ENCODE data around the gene RELN. TPM values are rescaled to one million over a fixed set of nuclear protein-coding genes. Genes with fewer than 3 reads are reported as not detected.

Gene RELN
- total RNA-seq, 1 experiment from 2014 or later, result 0.20 TPM

- Histone ChIP-seq H3K27me3 (ENCODE audit: insufficient read depth, low read length) (0 out of 2 replicates have a peak, but pooled peaks cover 13% of the 10 kb centered on the region), H3K9ac (ENCODE audit: low read length) (no peak overlapping the region), H3K79me2 (ENCODE audit: insufficient read depth, low read length) (no peaks in the 10 kb centered on the region), H3K4me3 (replicated peaks in 1 of 2; ENCODE audit: low read depth in 1 of 2, low read length in 2 of 2) (no peak overlapping the region), H3K36me3 (ENCODE audit: control insufficient read depth in 1 of 2, insufficient read depth in 2 of 2, low read length in 2 of 2) (no peaks in the 10 kb centered on the region), H3K27ac (ENCODE audit: low read depth, low read length) (no peak overlapping the region), H3K9me2 (ENCODE audit: insufficient read depth) (no peaks in the 10 kb centered on the region), H3K9me3 (ENCODE audit: control insufficient read depth in 1 of 2, insufficient read depth in 1 of 2, low read depth in 1 of 2, low read length in 2 of 2) (no peaks in the 10 kb centered on the region), H2AFZ (ENCODE audit: low read depth, low read length, poor library complexity, severe bottlenecking) (no peak overlapping the region), H3K4me2 (ENCODE audit: low read length) (no peak overlapping the region), H4K20me1 (ENCODE audit: insufficient read depth) (no peaks in the 10 kb centered on the region; the same call in 1 of the 2 replicates), H3K4me1 (ENCODE audit: control insufficient read depth in 1 of 2, insufficient read depth in 2 of 2, low read length in 2 of 2) (no peaks in the 10 kb centered on the region)
- ChIA-PET RAD21 (ENCODE audit: low non-redundant PET in 1 of 2, low total read pairs in 2 of 2, uncharacterized antibody in 2 of 2, unreplicated experiment in 2 of 2) (no interaction called here), POLR2A (no interaction called here), CTCF (no interaction called here)
- TF ChIP-seq POLR2AphosphoS5 (IDR thresholded peaks at IDR 0.05; ENCODE audit: low read depth, low read length) (no peak), SRF (IDR thresholded peaks at IDR 0.05; ENCODE audit: low read depth) (no peak), MAX (IDR thresholded peaks at IDR 0.05) (no peak)
- ATAC-seq (no peak), DNase-seq (ENCODE audit: low read depth, low spot score) (no peak)
- no TSS peak for BruUV-seq (replicated peaks)
- intact Hi-C loops (cut with micrococcal nuclease), result no loop called here
These were observed 165.2 kb downstream of the RELN start for GRCh38 chr7:103824251-103824650.

- Histone ChIP-seq H2AFZ (ENCODE audit: low read depth, low read length, poor library complexity, severe bottlenecking) (no peak overlapping the region), H3K4me1 (ENCODE audit: control insufficient read depth in 1 of 2, insufficient read depth in 2 of 2, low read length in 2 of 2) (no peaks in the 10 kb centered on the region), H3K27me3 (ENCODE audit: insufficient read depth, low read length) (0 out of 2 replicates have a peak, but pooled peaks cover 4% of the 10 kb centered on the region), H3K9me3 (ENCODE audit: control insufficient read depth in 1 of 2, insufficient read depth in 1 of 2, low read depth in 1 of 2, low read length in 2 of 2) (no peaks in the 10 kb centered on the region), H4K20me1 (ENCODE audit: insufficient read depth) (no peaks in the 10 kb centered on the region; the same call in 1 of the 2 replicates), H3K36me3 (ENCODE audit: control insufficient read depth in 1 of 2, insufficient read depth in 2 of 2, low read length in 2 of 2) (no peaks in the 10 kb centered on the region), H3K9me2 (ENCODE audit: insufficient read depth) (no peaks in the 10 kb centered on the region), H3K9ac (ENCODE audit: low read length) (no peak overlapping the region), H3K79me2 (ENCODE audit: insufficient read depth, low read length) (no peaks in the 10 kb centered on the region), H3K4me2 (ENCODE audit: low read length) (no peak overlapping the region), H3K4me3 (replicated peaks in 1 of 2; ENCODE audit: low read depth in 1 of 2, low read length in 2 of 2) (no peak overlapping the region), H3K27ac (ENCODE audit: low read depth, low read length) (no peak overlapping the region)
- ATAC-seq, result no peak
- RAD21 ChIA-PET (ENCODE audit: low non-redundant PET in 1 of 2, low total read pairs in 2 of 2, uncharacterized antibody in 2 of 2, unreplicated experiment in 2 of 2), result no interaction called here
- no TSS peak for BruUV-seq (replicated peaks)
- no peak for DNase-seq (ENCODE audit: low read depth, low spot score)
- POLR2A ChIA-PET, result no interaction called here
- CTCF ChIA-PET, result no interaction called here
- intact Hi-C loops (cut with micrococcal nuclease), result no loop called here
- TF ChIP-seq TCF7L2 (IDR thresholded peaks at IDR 0.05; ENCODE audit: borderline replicate concordance, extremely low read depth, insufficient read depth, insufficient read length) (no peak), REST (IDR thresholded peaks at IDR 0.05; ENCODE audit: low read depth) (no peak), POLR2AphosphoS5 (IDR thresholded peaks at IDR 0.05; ENCODE audit: low read depth, low read length) (no peak), ELF1 (IDR thresholded peaks at IDR 0.05; ENCODE audit: borderline replicate concordance, low read depth) (no peak)
These were observed 166.4 kb downstream of the RELN start for GRCh38 chr7:103823084-103823483.

Measured in HCT116 (cell line).